CD4-positive, alpha-beta memory T cell (primary cell): ENCODE measurements around the gene EIF4EBP2. TPM values are rescaled to one million over a fixed set of nuclear protein-coding genes. Genes with fewer than 3 reads are reported as not detected.

Experiments
- CTCF ChIA-PET: fragments of 350-600 bp; sonication (Branson Sonifier 250); formaldehyde crosslinking; loops from one replicate; lab custom pipeline; 2021; ENCODE audit warnings: inconsistent platforms; ENCODE audit not compliant: partially characterized antibody; lab: Charles Lee
- POLR2A ChIA-PET: fragments of 350-600 bp; sonication (Branson Sonifier 250); formaldehyde crosslinking; loops from one replicate; lab custom pipeline; 2021; ENCODE audit not compliant: partially characterized antibody; lab: Charles Lee
- DNase-seq, 5 donors: peaks; one replicate each; pipeline versions ENCODE4 v3.0.0 to v3.0.0-alpha.2; 2020 to 2022; ENCODE audit warnings: mixed read lengths in 1 of 5
- H3K27ac ChIP-seq: one replicate; pipeline ENCODE4 v1.7.0; 2013; ENCODE audit warnings: low read depth, low read length
- H3K27me3 ChIP-seq: 2 replicates; pipeline ENCODE4 v1.7.0; 2013; ENCODE audit warnings: mild to moderate bottlenecking, low read length, moderate library complexity; ENCODE audit not compliant: insufficient read depth
- H3K36me3 ChIP-seq: 2 replicates; pipeline ENCODE4 v1.7.0; 2013; ENCODE audit warnings: mild to moderate bottlenecking, low read length, moderate library complexity; ENCODE audit not compliant: insufficient read depth
- H3K4me1 ChIP-seq: 2 replicates; pipeline ENCODE4 v1.7.0; 2013; ENCODE audit warnings: mild to moderate bottlenecking, low read length, moderate library complexity; ENCODE audit not compliant: insufficient read depth
- H3K4me3 ChIP-seq, 2 donors: one replicate each; pipeline ENCODE4 v1.7.0; 2013; ENCODE audit warnings: low read length in 2 of 2, mild to moderate bottlenecking in 1 of 2
- H3K9me3 ChIP-seq, 2 donors: one replicate each; pipeline ENCODE4 v1.7.0; 2013; ENCODE audit warnings: low read length in 2 of 2, control low read depth in 1 of 2; ENCODE audit not compliant: control insufficient read depth in 1 of 2
- H3K27ac Mint-ChIP-seq, 7 donors: one replicate each; pipeline ENCODE4 v1.8.0; 2020 to 2021; ENCODE audit warnings: mixed read lengths in 7 of 7, mild to moderate bottlenecking in 6 of 7, inconsistent platforms in 3 of 7, moderate library complexity in 3 of 7
- H3K27me3 Mint-ChIP-seq, 2 donors: one replicate each; pipeline ENCODE4 v1.8.0; 2020 to 2021; ENCODE audit warnings: mixed read lengths in 2 of 2
- H3K36me3 Mint-ChIP-seq, 2 donors: one replicate each; pipeline ENCODE4 v1.8.0; 2020 to 2021; ENCODE audit warnings: mixed read lengths in 2 of 2, inconsistent platforms in 1 of 2, mild to moderate bottlenecking in 1 of 2
- H3K4me1 Mint-ChIP-seq, 4 donors: one replicate each; pipeline ENCODE4 v1.8.0; 2020 to 2021; ENCODE audit warnings: mixed read lengths in 4 of 4, mild to moderate bottlenecking in 1 of 4
- H3K4me3 Mint-ChIP-seq, 8 donors: one replicate each; pipeline ENCODE4 v1.8.0; 2020 to 2021; ENCODE audit warnings: mixed read lengths in 8 of 8, mild to moderate bottlenecking in 7 of 8, moderate library complexity in 6 of 8, inconsistent platforms in 3 of 8
- H3K9me3 Mint-ChIP-seq, 8 donors: one replicate each; pipeline ENCODE4 v1.8.0; 2020 to 2021; ENCODE audit warnings: mixed read lengths in 8 of 8, mild to moderate bottlenecking in 5 of 8, inconsistent platforms in 3 of 8, moderate library complexity in 1 of 8
- intact Hi-C: fragments of 100-400 bp; cut with micrococcal nuclease; formaldehyde crosslinking; loops from one replicate; pipeline ENCODE4 v1.15.1; 2023
- polyA plus RNA-seq, 2 donors: library from polyadenylated mRNA; unstranded; fragments of 300-500 nt; fragmentation: Illumina TruSeq; gene quantifications; one replicate each; pipeline ENCODE4 v1.2.3, GENCODE V29; 2021
- total RNA-seq, 2 experiments: library from RNA; stranded (reverse); gene quantifications; one replicate each; pipeline ENCODE4 v1.2.3, GENCODE V29; 2021

EIF4EBP2 gene
- total and polyA plus RNA-seq, 4 experiments from 2014 or later = 54.5 to 83.9 (median 62.3) TPM

DNA sequence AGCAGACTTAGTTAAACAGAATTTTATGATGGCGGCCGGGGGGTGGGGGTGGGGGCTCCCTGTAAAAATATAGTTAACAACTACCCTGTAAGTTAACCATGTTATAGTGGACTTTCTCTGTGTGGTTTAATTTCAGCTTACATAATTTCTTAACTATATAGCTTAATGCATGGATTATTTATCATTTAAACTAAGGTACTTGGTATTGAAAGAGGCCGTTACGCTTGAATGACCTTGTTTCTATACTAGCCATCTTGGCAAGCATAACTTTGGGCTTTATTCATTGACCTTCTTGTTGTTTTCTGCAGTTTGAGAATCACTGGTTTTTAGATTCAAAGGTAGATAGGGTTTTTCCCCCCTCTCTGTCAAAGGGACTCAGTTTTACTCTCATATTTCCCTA is 8.4 kb downstream of the EIF4EBP2 start:
- Mint-ChIP-seq H3K4me1 (peaks cover 50 to 78% (median 61%) of the 10 kb centered on the region in 4 donors), H3K27ac (peak overlapping the region in 4 of 7 donors; percentile 2 to 54 (median 41)), H3K9me3 (no peaks in the 10 kb centered on the region), H3K36me3 (peaks cover 31 to 42% of the 10 kb centered on the region in 2 donors), H3K4me3 (no peak overlapping the region), H3K27me3 (no peaks in the 10 kb centered on the region)
- H3K9me3 ChIP-seq = no peaks in the 10 kb centered on the region
- ChIA-PET POLR2A (no interaction called here), CTCF (no interaction called here)
- H3K4me1 ChIP-seq = peaks cover 43% of the 10 kb centered on the region
- H3K36me3 ChIP-seq = peaks cover 5% of the 10 kb centered on the region
- H3K27me3 ChIP-seq = no peaks in the 10 kb centered on the region
- H3K27ac ChIP-seq = no peak overlapping the region
- no peak for DNase-seq
- no peak overlapping the region for H3K4me3 ChIP-seq
- intact Hi-C loops = no loop called here

DNA sequence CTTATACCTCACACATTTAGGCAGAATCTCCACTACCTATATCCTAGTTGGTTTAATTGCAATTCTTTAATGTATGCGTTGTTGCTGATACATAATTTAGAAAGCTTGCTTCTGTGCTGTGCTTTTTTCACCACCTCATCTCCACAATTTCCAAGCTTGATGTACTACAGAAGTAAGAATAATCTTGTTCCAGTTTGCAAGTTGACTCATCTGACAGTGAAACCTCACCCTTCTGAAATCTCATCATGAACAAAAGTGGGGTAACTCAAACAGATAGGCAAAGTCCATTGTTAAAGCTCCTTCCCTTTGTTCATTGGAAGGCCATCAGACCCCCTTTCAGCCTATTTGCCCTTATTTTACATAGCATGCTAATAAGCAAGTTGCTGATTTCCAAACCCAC is 13.6 kb downstream of the EIF4EBP2 start:
- H3K36me3 ChIP-seq = peaks cover 27% of the 10 kb centered on the region
- CTCF ChIA-PET = no interaction called here
- intact Hi-C loops = no loop called here

DNA sequence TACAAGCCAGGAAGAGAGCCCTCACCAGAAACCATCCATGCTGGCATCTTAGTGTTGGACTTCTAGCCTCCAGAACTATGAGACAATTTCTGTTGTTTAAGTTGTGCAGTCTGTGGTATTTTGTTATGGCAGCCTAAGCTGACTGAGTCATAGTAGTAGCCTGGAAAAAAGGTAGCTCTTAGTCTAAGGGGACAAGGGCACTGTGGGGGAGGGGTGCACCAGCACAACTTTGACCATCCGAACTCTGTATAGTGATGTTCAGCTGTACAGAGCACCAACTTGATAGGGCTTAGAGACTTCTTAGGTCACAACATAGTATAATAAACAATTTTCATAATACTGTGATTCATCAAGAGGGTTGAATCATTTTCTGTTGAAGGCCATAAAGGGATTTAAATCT is 14.3 kb downstream of the EIF4EBP2 start:
- ChIA-PET CTCF (no interaction called here), POLR2A (interaction anchor here (4.4 kb wide), 1 partner anchor 14 kb away, joined by 21 read pairs; the partner anchor contains the start of gene EIF4EBP2)
- Mint-ChIP-seq H3K36me3 (peaks cover 40 to 60% of the 10 kb centered on the region in 2 donors), H3K27ac (peak overlapping the region in 5 of 7 donors; percentile 19 to 72 (median 37)), H3K9me3 (no peaks in the 10 kb centered on the region), H3K27me3 (no peaks in the 10 kb centered on the region), H3K4me3 (peak overlapping the region in 1 of 8 donors; percentile 26), H3K4me1 (peaks cover 22 to 39% (median 30%) of the 10 kb centered on the region in 4 donors)
- H3K27ac ChIP-seq = no peak overlapping the region
- no peaks in the 10 kb centered on the region for H3K27me3 ChIP-seq
- peaks cover 32% of the 10 kb centered on the region for H3K36me3 ChIP-seq
- intact Hi-C loops = no loop called here
- peaks cover 9% of the 10 kb centered on the region for H3K4me1 ChIP-seq
- H3K4me3 ChIP-seq = no peak overlapping the region
- DNase-seq = no peak
- no peaks in the 10 kb centered on the region for H3K9me3 ChIP-seq

More for the DNA sequence above, 13.6 kb downstream of the EIF4EBP2 start:
- Mint-ChIP-seq H3K9me3 (no peaks in the 10 kb centered on the region), H3K27me3 (no peaks in the 10 kb centered on the region), H3K4me1 (peaks cover 23 to 42% (median 32%) of the 10 kb centered on the region in 4 donors), H3K4me3 (no peak overlapping the region), H3K36me3 (peaks cover 34 to 53% of the 10 kb centered on the region in 2 donors), H3K27ac (peak overlapping the region in 5 of 7 donors; percentile 2 to 74 (median 35))
- Histone ChIP-seq H3K4me3 (no peak overlapping the region), H3K27ac (no peak overlapping the region), H3K27me3 (no peaks in the 10 kb centered on the region), H3K4me1 (peaks cover 13% of the 10 kb centered on the region), H3K9me3 (no peaks in the 10 kb centered on the region)
- POLR2A ChIA-PET = interaction anchor here (4.4 kb wide), 1 partner anchor 13 kb away, joined by 21 read pairs; the partner anchor contains the start of gene EIF4EBP2
- no peak for DNase-seq

DNA sequence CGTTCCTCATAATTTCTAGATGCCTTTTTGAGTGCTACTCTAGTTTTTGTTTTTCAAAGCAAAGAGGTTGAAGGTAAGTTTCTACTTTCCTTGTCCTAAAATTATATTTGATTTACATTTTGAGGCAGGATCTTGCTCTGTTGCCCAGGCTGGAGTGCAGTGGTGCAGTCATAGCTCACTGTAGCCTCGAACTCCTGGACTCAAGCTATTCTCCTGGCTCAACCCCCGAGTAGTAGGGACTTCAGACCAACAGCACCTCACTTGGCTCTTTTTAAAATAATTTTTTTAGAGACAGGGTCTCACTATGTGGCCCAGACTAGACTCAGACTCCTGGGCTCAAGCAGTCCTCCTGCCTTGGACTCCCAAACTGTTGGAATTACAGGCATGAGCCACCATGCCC is 14.8 kb downstream of the EIF4EBP2 start:
- H3K4me3 Mint-ChIP-seq = no peak overlapping the region
- ChIA-PET POLR2A (interaction anchor here (4.4 kb wide), 1 partner anchor 14 kb away, joined by 21 read pairs; the partner anchor contains the start of gene EIF4EBP2), CTCF (no interaction called here)
- Histone ChIP-seq H3K4me3 (no peak overlapping the region), H3K4me1 (peaks cover 9% of the 10 kb centered on the region), H3K27me3 (no peaks in the 10 kb centered on the region), H3K36me3 (peaks cover 37% of the 10 kb centered on the region), H3K27ac (no peak overlapping the region), H3K9me3 (no peaks in the 10 kb centered on the region)
- no peaks in the 10 kb centered on the region for H3K9me3 Mint-ChIP-seq
- no peak for DNase-seq
- H3K27me3 Mint-ChIP-seq = no peaks in the 10 kb centered on the region
- peak overlapping the region in 4 of 7 donors; percentile 13 to 47 (median 26) for H3K27ac Mint-ChIP-seq
- intact Hi-C loops = no loop called here
- H3K36me3 Mint-ChIP-seq = peaks cover 45 to 65% of the 10 kb centered on the region in 2 donors
- H3K4me1 Mint-ChIP-seq = peaks cover 22 to 38% (median 29%) of the 10 kb centered on the region in 4 donors

DNA sequence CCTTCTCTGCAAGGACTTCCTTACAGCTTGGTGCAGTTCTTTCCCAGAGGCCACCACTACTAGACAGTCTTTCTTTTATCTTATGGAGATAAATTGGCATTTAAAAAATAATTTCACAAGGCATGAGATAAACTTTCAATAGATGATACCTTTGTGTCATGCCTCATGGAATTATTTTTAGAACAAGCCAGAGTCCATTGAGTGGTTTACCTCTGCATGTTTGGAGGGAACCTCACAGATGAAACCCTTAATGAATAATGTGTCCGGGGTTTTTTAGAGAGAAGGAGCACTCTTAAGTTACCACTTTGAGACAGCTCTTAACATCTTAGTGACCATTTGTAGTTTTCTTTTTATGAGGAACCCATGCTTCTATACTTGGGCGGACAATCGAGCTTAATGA is 20.4 kb downstream of the EIF4EBP2 start:
- Histone ChIP-seq H3K27me3 (no peaks in the 10 kb centered on the region), H3K4me1 (no peaks in the 10 kb centered on the region), H3K27ac (no peak overlapping the region), H3K36me3 (peaks cover 66% of the 10 kb centered on the region), H3K4me3 (no peak overlapping the region), H3K9me3 (no peaks in the 10 kb centered on the region)
- Mint-ChIP-seq H3K4me1 (peaks cover 9 to 28% (median 18%) of the 10 kb centered on the region in 4 donors), H3K27me3 (no peaks in the 10 kb centered on the region), H3K27ac (peak overlapping the region in 6 of 7 donors; percentile 30 to 85 (median 50)), H3K4me3 (peak overlapping the region in 2 of 8 donors; percentile 4 to 11), H3K36me3 (peaks cover 56 to 84% of the 10 kb centered on the region in 2 donors), H3K9me3 (no peaks in the 10 kb centered on the region)
- DNase-seq = no peak
- POLR2A ChIA-PET = interaction anchor here (2.2 kb wide), 1 partner anchor 21 kb away, joined by 6 read pairs; the partner anchor contains the start of gene EIF4EBP2
- CTCF ChIA-PET = interaction anchor here (1.2 to 1.4 kb wide), 2 partner anchors 11 to 60 kb away, joined by 3 to 4 read pairs; no protein-coding TSS in a partner anchor
- intact Hi-C loops = no loop called here

DNA sequence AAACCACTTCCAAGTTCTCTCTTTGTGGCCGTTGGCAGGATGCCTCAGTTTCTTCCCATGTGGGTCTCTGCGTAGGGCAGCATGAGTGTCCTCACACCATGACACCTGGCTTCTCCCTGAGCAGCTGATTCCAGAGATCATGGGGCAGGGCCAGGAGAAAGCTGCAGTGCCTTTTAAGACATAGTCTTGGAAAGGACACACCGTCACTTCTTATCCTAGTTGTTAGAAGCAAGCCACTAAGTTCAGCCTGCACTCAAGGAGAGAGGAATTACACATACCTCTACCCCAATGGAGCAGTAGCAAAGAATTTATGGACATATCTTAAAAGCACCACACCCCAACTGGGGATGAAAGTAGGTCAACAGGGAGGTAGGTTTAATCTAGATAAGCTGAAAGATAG is 21.2 kb downstream of the EIF4EBP2 start:
- POLR2A ChIA-PET = interaction anchor here (0.5 to 2.2 kb wide), 3 partner anchors 11 to 26 kb away, joined by 3 to 6 read pairs (median 3); partner anchors contain the start of gene EIF4EBP2
- Histone ChIP-seq H3K4me3 (no peak overlapping the region), H3K9me3 (no peaks in the 10 kb centered on the region), H3K27ac (no peak overlapping the region), H3K4me1 (no peaks in the 10 kb centered on the region), H3K27me3 (no peaks in the 10 kb centered on the region), H3K36me3 (peaks cover 61% of the 10 kb centered on the region)
- Mint-ChIP-seq H3K4me1 (peaks cover 9 to 28% (median 18%) of the 10 kb centered on the region in 4 donors), H3K27ac (peak overlapping the region in 6 of 7 donors; percentile 10 to 72 (median 46)), H3K4me3 (no peak overlapping the region), H3K36me3 (peaks cover 49 to 81% of the 10 kb centered on the region in 2 donors), H3K9me3 (no peaks in the 10 kb centered on the region), H3K27me3 (no peaks in the 10 kb centered on the region)
- CTCF ChIA-PET = no interaction called here
- intact Hi-C loops = no loop called here
- no peak for DNase-seq

DNA sequence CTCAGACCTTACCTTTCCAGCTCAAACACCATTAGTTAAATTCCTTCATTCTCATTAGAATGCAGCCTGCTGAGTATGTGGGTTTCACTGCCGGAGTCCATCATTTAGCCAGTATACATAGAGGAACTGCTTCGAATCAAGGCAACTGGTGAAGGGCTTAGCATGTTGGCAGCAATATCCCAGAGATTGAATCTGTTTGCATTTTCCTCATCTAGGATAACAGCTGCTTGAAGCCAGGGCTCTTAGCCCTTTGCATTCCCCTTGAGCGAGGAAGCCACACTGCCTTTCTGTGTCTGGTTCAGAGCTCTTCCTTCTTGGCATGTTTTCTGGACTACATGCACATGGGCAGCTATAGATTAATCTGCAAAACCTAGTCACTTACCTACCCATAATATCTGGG is 22.9 kb downstream of the EIF4EBP2 start:
- ChIA-PET CTCF (no interaction called here), POLR2A (interaction anchor here (1.9 kb wide), 1 partner anchor 22 kb away, joined by 10 read pairs; the partner anchor contains the start of gene EIF4EBP2)
- Mint-ChIP-seq H3K27me3 (no peaks in the 10 kb centered on the region), H3K4me3 (no peak overlapping the region), H3K27ac (peak overlapping the region in 2 of 7 donors; percentile 47 to 83), H3K9me3 (no peaks in the 10 kb centered on the region), H3K36me3 (peaks cover 38 to 68% of the 10 kb centered on the region in 2 donors), H3K4me1 (peaks cover 17 to 38% (median 24%) of the 10 kb centered on the region in 4 donors)
- H3K4me3 ChIP-seq = no peak overlapping the region
- H3K4me1 ChIP-seq = peaks cover 10% of the 10 kb centered on the region
- H3K9me3 ChIP-seq = no peaks in the 10 kb centered on the region
- intact Hi-C loops = no loop called here
- DNase-seq = no peak
- H3K27ac ChIP-seq = no peak overlapping the region
- H3K27me3 ChIP-seq = no peaks in the 10 kb centered on the region
- peaks cover 46% of the 10 kb centered on the region for H3K36me3 ChIP-seq
